Measurements from ENCODE around the gene FAM53B.

- TF ChIP-seq CTCF (IDR thresholded peaks at IDR 0.05) = peak; percentile 11; the same call in 1 of the 2 replicates
- TF ChIP-seq ZFX (IDR thresholded peaks at IDR 0.05; ENCODE audit: borderline replicate concordance) = no peak
Observed at GRCh38 chr10:124742413-124743190, 1.6 kb downstream of the FAM53B start.

All from 22Rv1 (cell line).